ENCODE measurements around the gene UBE2G2. TPM values are rescaled to one million over a fixed set of nuclear protein-coding genes. Genes with fewer than 3 reads are reported as not detected.

Gene UBE2G2
- total RNA-seq, 1 experiment from 2014 or later = 126 TPM

DNA sequence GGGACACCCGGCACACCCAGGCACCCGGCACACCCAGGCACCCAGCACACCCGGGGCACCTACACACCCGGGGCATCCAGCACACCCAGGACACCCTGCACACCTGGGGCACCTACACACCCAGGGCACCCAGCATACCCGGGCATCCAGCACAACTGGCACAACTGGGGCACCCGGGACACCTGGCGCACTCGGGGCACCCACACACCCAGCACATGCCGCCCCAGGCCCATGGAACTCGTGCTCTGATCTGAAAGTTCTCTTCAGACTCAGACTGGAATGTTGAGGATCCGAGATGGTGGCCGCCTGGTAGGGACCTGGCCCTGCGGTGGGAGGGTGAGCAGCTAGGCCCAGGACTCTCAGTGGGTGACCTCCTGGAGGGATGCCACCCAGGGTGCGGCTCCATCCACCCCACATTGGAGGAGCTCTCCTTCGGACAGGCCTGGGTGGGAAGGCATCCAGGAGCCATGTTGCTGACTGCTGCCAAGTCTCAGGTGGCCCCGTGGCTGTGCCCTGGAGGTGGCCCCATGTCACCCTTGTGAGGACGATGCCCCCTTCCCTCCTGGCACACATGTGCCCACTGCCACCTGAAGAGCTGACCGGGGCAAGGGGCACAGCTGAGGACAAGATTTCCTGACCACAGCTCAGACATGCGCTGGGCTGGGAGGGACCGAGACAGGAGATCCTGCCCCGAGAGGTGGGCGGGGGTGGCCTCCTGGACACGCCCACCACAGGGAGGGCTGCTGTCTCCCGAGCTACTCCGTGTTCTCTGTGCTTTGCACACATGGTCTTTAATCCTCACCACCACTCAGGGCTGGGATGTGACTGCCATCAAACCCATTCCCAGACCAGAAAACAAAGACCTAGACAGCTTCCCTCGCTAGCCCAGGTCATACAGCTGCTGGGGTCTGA lies 37.0 kb downstream of the UBE2G2 start:
- peaks cover 17% of the 10 kb centered on the region; the same call in 1 of the 2 replicates for H4K20me1 ChIP-seq (ENCODE audit: insufficient read depth, low read depth, low read length)
- no peaks in the 10 kb centered on the region for H3K27me3 ChIP-seq (ENCODE audit: low read length)
- no peak overlapping the region for H3K4me3 ChIP-seq (ENCODE audit: low read length)
- H2AFZ ChIP-seq (ENCODE audit: low read length) = no peak overlapping the region
- H3K4me2 ChIP-seq (ENCODE audit: low read depth, low read length, poor library complexity, severe bottlenecking) = no peak overlapping the region
- H3K27ac ChIP-seq (ENCODE audit: low read length) = no peak overlapping the region
- H3K9ac ChIP-seq (ENCODE audit: low read length) = no peak overlapping the region
- no peaks in the 10 kb centered on the region for H3K9me2 ChIP-seq (replicated peaks; ENCODE audit: insufficient read depth, low read length)
- H3K9me3 ChIP-seq (ENCODE audit: low read length) = no peaks in the 10 kb centered on the region
- no peaks in the 10 kb centered on the region for H3K79me2 ChIP-seq (ENCODE audit: low read length)
- H3K4me1 ChIP-seq (ENCODE audit: low read length) = peaks cover 4% of the 10 kb centered on the region
- H3K36me3 ChIP-seq (ENCODE audit: insufficient read depth, low read length) = no peaks in the 10 kb centered on the region
- no peak for DNase-seq

DNA sequence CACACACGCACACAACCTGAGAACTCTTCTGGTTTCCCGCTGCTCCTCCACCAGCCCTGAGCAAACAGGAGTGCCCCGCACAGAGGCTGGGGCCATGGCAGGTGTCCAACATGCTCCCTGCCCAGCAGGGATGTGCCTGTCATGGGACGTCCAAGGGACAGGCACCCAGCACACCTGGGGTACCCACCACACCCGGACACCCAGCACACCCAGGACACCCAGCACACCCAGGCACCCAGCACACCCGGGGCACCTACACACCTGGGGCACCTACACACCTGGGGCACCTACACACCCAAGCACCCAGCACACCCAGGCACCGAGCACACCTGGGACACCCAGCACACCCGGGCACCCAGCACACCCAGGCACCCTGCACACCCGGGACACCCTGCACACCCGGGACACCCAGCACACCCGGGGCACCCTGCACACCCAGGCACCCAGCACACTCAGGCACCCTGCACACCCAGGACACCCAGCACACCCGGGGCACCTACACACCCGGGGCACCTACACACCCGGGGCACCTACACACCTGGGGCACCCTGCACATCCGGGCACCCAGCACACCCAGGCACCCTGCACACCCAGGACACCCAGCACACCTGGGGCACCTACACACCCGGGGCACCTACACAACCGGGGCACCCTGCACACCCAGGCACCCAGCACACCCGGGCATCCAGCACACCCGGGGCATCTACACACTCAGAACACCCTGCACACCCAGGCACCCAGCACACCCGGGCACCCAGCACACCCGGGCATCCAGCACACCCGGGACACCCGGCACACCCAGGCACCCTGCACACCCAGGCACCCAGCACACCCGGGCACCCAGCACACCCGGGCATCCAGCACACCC lies 37.9 kb downstream of the UBE2G2 start:
- H3K4me1 ChIP-seq (ENCODE audit: low read length) = peaks cover 4% of the 10 kb centered on the region
- H3K4me2 ChIP-seq (ENCODE audit: low read depth, low read length, poor library complexity, severe bottlenecking) = no peak overlapping the region
- no peak overlapping the region for H3K9ac ChIP-seq (ENCODE audit: low read length)
- DNase-seq = no peak
- H3K36me3 ChIP-seq (ENCODE audit: insufficient read depth, low read length) = no peaks in the 10 kb centered on the region
- H3K27me3 ChIP-seq (ENCODE audit: low read length) = no peaks in the 10 kb centered on the region
- no peaks in the 10 kb centered on the region for H3K9me3 ChIP-seq (ENCODE audit: low read length)
- H3K4me3 ChIP-seq (ENCODE audit: low read length) = no peak overlapping the region
- H3K79me2 ChIP-seq (ENCODE audit: low read length) = no peaks in the 10 kb centered on the region
- H2AFZ ChIP-seq (ENCODE audit: low read length) = no peak overlapping the region
- H4K20me1 ChIP-seq (ENCODE audit: insufficient read depth, low read depth, low read length) = peaks cover 17% of the 10 kb centered on the region; the same call in 1 of the 2 replicates
- H3K9me2 ChIP-seq (replicated peaks; ENCODE audit: insufficient read depth, low read length) = no peaks in the 10 kb centered on the region
- no peak overlapping the region for H3K27ac ChIP-seq (ENCODE audit: low read length)

- Histone ChIP-seq H3K4me3 (ENCODE audit: low read length) (no peak overlapping the region), H2AFZ (ENCODE audit: low read length) (no peak overlapping the region), H3K79me2 (ENCODE audit: low read length) (no peaks in the 10 kb centered on the region), H3K9me3 (ENCODE audit: low read length) (no peaks in the 10 kb centered on the region), H4K20me1 (ENCODE audit: insufficient read depth, low read depth, low read length) (peaks cover 11% of the 10 kb centered on the region; the same call in 1 of the 2 replicates), H3K27me3 (ENCODE audit: low read length) (no peaks in the 10 kb centered on the region), H3K4me2 (ENCODE audit: low read depth, low read length, poor library complexity, severe bottlenecking) (no peak overlapping the region), H3K27ac (ENCODE audit: low read length) (no peak overlapping the region), H3K9me2 (replicated peaks; ENCODE audit: insufficient read depth, low read length) (no peaks in the 10 kb centered on the region), H3K9ac (ENCODE audit: low read length) (no peak overlapping the region), H3K4me1 (ENCODE audit: low read length) (peaks cover 4% of the 10 kb centered on the region), H3K36me3 (ENCODE audit: insufficient read depth, low read length) (no peaks in the 10 kb centered on the region)
- no peak for DNase-seq
These were observed 38.6 kb downstream of the UBE2G2 start for GRCh38 chr21:44763050-44763378.

DNA sequence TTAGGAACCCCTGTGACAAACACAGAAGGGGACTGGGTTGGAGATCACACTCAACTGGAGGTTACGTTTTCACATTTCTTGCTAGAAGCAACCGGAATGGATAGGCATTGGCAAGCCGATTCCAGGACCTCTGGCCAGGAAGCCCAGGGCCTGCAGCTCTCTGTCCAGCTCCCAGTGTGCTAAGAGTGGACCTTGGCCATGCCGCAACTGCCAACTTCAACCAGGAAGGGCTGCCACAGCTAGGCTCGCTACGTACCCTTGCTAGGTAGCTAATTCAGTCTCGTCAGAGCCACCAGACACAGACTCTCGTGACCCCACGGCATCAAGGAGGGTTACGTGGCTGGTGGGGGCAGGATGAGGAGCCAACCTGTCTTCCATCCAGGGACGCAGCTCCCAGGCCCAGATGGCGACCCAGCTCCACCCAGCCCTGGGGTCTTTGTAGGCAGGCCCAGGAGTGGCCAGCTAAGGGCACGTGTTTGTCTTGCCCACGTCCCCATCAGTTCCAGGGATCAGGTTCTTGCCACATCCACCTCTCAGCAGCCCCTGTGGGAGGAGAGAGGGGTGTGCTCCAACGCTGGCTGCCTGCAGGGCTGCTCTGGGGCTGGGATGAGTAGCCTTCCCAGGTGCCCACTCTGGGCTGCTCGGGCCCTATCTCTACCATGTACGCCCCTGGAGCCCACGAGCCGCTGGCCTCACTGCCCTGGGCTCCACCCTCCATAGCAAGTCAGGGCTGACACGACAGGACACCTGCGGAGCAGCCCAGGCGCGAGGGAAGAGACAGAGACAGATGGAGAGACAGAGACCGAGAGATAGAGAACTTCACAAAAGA lies 39.2 kb downstream of the UBE2G2 start:
- H2AFZ ChIP-seq (ENCODE audit: low read length) = no peak overlapping the region
- peaks cover 4% of the 10 kb centered on the region for H3K4me1 ChIP-seq (ENCODE audit: low read length)
- DNase-seq = no peak
- no peaks in the 10 kb centered on the region for H3K27me3 ChIP-seq (ENCODE audit: low read length)
- no peak overlapping the region for H3K4me2 ChIP-seq (ENCODE audit: low read depth, low read length, poor library complexity, severe bottlenecking)
- H3K27ac ChIP-seq (ENCODE audit: low read length) = no peak overlapping the region
- peaks cover 11% of the 10 kb centered on the region; the same call in 1 of the 2 replicates for H4K20me1 ChIP-seq (ENCODE audit: insufficient read depth, low read depth, low read length)
- H3K79me2 ChIP-seq (ENCODE audit: low read length) = no peaks in the 10 kb centered on the region
- no peaks in the 10 kb centered on the region for H3K9me2 ChIP-seq (replicated peaks; ENCODE audit: insufficient read depth, low read length)
- H3K36me3 ChIP-seq (ENCODE audit: insufficient read depth, low read length) = no peaks in the 10 kb centered on the region
- no peak overlapping the region for H3K9ac ChIP-seq (ENCODE audit: low read length)
- no peaks in the 10 kb centered on the region for H3K9me3 ChIP-seq (ENCODE audit: low read length)
- H3K4me3 ChIP-seq (ENCODE audit: low read length) = no peak overlapping the region

- no peak for DNase-seq
- Histone ChIP-seq H3K4me1 (ENCODE audit: low read length) (peaks cover 4% of the 10 kb centered on the region), H3K9me3 (ENCODE audit: low read length) (no peaks in the 10 kb centered on the region), H3K4me3 (ENCODE audit: low read length) (no peak overlapping the region), H3K36me3 (ENCODE audit: insufficient read depth, low read length) (no peaks in the 10 kb centered on the region), H3K9ac (ENCODE audit: low read length) (no peak overlapping the region), H3K79me2 (ENCODE audit: low read length) (no peaks in the 10 kb centered on the region), H2AFZ (ENCODE audit: low read length) (no peak overlapping the region), H3K9me2 (replicated peaks; ENCODE audit: insufficient read depth, low read length) (no peaks in the 10 kb centered on the region), H3K27ac (ENCODE audit: low read length) (no peak overlapping the region), H4K20me1 (ENCODE audit: insufficient read depth, low read depth, low read length) (peaks cover 9% of the 10 kb centered on the region; the same call in 1 of the 2 replicates), H3K4me2 (ENCODE audit: low read depth, low read length, poor library complexity, severe bottlenecking) (no peak overlapping the region), H3K27me3 (ENCODE audit: low read length) (no peaks in the 10 kb centered on the region)
These were observed 39.8 kb downstream of the UBE2G2 start for GRCh38 chr21:44761747-44762208.

DNA sequence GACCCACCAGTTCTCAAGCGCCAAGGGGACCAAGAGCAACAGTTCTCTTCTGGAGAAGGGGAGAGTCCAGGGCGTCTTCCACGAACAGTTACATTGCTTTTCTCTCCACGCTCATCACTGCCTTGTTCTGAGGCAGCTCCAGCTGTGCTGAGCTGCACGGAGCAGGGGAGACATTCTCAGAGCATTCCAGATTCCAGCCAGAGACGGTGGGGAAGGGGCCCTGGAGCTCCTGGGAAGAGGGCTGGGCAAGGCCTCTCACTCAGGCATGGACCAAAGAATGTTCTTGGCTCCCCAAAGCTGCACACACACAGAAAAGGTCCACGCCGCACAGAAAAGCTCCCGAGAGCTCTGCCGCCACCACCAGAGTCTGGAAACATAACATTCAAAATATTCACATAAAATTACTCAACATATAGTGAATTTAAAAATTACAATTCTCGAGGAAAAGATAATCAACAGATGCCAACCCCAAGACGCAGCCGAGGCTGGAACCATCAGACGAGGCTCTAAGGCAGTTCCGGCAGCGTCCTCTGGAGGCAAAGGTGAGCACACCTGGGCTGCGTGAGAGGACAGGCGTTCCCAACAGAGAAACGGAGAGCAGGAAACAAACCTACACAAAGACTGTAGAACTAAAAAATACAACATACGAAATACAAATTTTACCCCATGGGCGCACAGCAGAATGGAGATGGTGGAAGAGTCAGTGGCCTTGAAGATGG lies 40.5 kb downstream of the UBE2G2 start:
- no peak overlapping the region for H3K4me3 ChIP-seq (ENCODE audit: low read length)

DNA sequence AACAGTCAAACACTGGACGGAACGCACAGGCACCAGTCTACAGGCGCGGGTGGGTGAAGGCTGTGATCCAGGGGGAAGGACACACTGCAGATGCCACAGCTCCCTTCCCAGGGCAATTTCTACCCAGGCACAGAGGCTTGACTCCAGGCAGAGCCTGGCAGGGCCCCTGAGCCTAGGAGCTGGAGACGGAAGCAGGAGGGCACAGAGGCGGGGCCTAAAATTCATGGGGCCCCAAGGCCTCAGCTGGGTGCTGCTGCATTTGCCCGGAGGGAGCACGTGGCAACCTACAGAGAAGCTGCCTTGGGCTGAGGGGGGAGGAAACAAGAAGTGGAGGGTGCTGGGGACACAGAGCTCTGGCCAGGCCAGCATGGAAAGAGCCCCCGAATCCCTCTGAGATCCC lies 41.2 kb downstream of the UBE2G2 start:
- H3K27me3 ChIP-seq (ENCODE audit: low read length) = no peaks in the 10 kb centered on the region
- no peaks in the 10 kb centered on the region for H3K9me3 ChIP-seq (ENCODE audit: low read length)
- H3K79me2 ChIP-seq (ENCODE audit: low read length) = no peaks in the 10 kb centered on the region
- H3K9me2 ChIP-seq (replicated peaks; ENCODE audit: insufficient read depth, low read length) = no peaks in the 10 kb centered on the region
- H3K27ac ChIP-seq (ENCODE audit: low read length) = no peak overlapping the region
- H4K20me1 ChIP-seq (ENCODE audit: insufficient read depth, low read depth, low read length) = peaks cover 3% of the 10 kb centered on the region; the same call in 1 of the 2 replicates
- H3K4me3 ChIP-seq (ENCODE audit: low read length) = no peak overlapping the region
- H3K36me3 ChIP-seq (ENCODE audit: insufficient read depth, low read length) = no peaks in the 10 kb centered on the region
- no peaks in the 10 kb centered on the region for H3K4me1 ChIP-seq (ENCODE audit: low read length)
- H2AFZ ChIP-seq (ENCODE audit: low read length) = no peak overlapping the region
- DNase-seq = no peak
- H3K9ac ChIP-seq (ENCODE audit: low read length) = no peak overlapping the region
- H3K4me2 ChIP-seq (ENCODE audit: low read depth, low read length, poor library complexity, severe bottlenecking) = no peak overlapping the region

More for the DNA sequence above, 40.5 kb downstream of the UBE2G2 start:
- Histone ChIP-seq H3K9ac (ENCODE audit: low read length) (no peak overlapping the region), H3K36me3 (ENCODE audit: insufficient read depth, low read length) (no peaks in the 10 kb centered on the region), H3K27me3 (ENCODE audit: low read length) (no peaks in the 10 kb centered on the region), H3K27ac (ENCODE audit: low read length) (no peak overlapping the region), H3K9me2 (replicated peaks; ENCODE audit: insufficient read depth, low read length) (no peaks in the 10 kb centered on the region), H3K9me3 (ENCODE audit: low read length) (no peaks in the 10 kb centered on the region), H4K20me1 (ENCODE audit: insufficient read depth, low read depth, low read length) (peaks cover 9% of the 10 kb centered on the region; the same call in 1 of the 2 replicates), H3K4me2 (ENCODE audit: low read depth, low read length, poor library complexity, severe bottlenecking) (no peak overlapping the region), H3K79me2 (ENCODE audit: low read length) (no peaks in the 10 kb centered on the region), H2AFZ (ENCODE audit: low read length) (no peak overlapping the region), H3K4me1 (ENCODE audit: low read length) (peaks cover 4% of the 10 kb centered on the region)
- peak; percentile 57 for DNase-seq
